SK-N-SH treated with all-trans-retinoic acid at 6 μM for 48 hours (cell line): ENCODE results near the gene RUFY3.

Source experiments
- ATAC-seq: fragments of 200-7000 bp; cut with Tn5 transposase; 3 replicates; pipeline ENCODE4 v1.9.1; 2020; ENCODE audit warnings: mild to moderate bottlenecking, moderate library complexity
- ARNTL ChIP-seq: fragments of 450-650 bp; formaldehyde crosslinking; IDR thresholded peaks from 2 replicates; pipeline ENCODE4 v1.5.0; 2020; ENCODE audit warnings: low read depth, mild to moderate bottlenecking, moderate library complexity, borderline replicate concordance
- BACH2 ChIP-seq: fragments of 250-450 bp; sonication (Bioruptor Pico); IDR thresholded peaks from 2 replicates; pipeline ENCODE4 v1.9.0; 2021; ENCODE audit warnings: mild to moderate bottlenecking, borderline replicate concordance
- CREB5 ChIP-seq: fragments of 250-450 bp; sonication (Bioruptor Pico); IDR thresholded peaks from 2 replicates; pipeline ENCODE4 v1.5.1; 2020; ENCODE audit warnings: low read depth, mild to moderate bottlenecking, moderate library complexity
- CSDC2 ChIP-seq: fragments of 250-450 bp; sonication (Bioruptor Pico); IDR thresholded peaks from 2 replicates; pipeline ENCODE4 v1.5.0; 2020; ENCODE audit warnings: mild to moderate bottlenecking, moderate library complexity
- ESRRG ChIP-seq: fragments of 250-450 bp; sonication (Bioruptor Pico); IDR thresholded peaks from 2 replicates; pipeline ENCODE4 v1.6.1; 2021; ENCODE audit warnings: mild to moderate bottlenecking
- ISL1 ChIP-seq: fragments of 250-450 bp; sonication (Bioruptor Pico); IDR thresholded peaks from 2 replicates; pipeline ENCODE4 v2.1.2; 2022; ENCODE audit warnings: mild to moderate bottlenecking, moderate library complexity
- OSR1 ChIP-seq: fragments of 250-450 bp; sonication (Bioruptor Pico); IDR thresholded peaks from 2 replicates; pipeline ENCODE4 v1.8.0; 2022; ENCODE audit warnings: moderate library complexity, mild to moderate bottlenecking, inconsistent platforms
- RARB ChIP-seq: fragments of 250-450 bp; sonication (Bioruptor Pico); IDR thresholded peaks from 2 replicates; pipeline ENCODE4 v1.8.0; 2021; ENCODE audit warnings: mild to moderate bottlenecking, moderate library complexity
- TCF4 ChIP-seq: fragments of 250-450 bp; sonication (Bioruptor Pico); IDR thresholded peaks from 2 replicates; pipeline ENCODE4 v1.8.0; 2021; ENCODE audit warnings: mild to moderate bottlenecking, moderate library complexity, borderline replicate concordance
- TOX ChIP-seq: fragments of 250-450 bp; sonication (Bioruptor Pico); IDR thresholded peaks from 2 replicates; pipeline ENCODE4 v1.8.0; 2021; ENCODE audit warnings: mild to moderate bottlenecking, moderate library complexity, borderline replicate concordance
- ZFP3 ChIP-seq: fragments of 250-450 bp; sonication (Bioruptor Pico); IDR thresholded peaks from 2 replicates; pipeline ENCODE4 v1.5.0; 2020; ENCODE audit warnings: mild to moderate bottlenecking, moderate library complexity
- ZFP30 ChIP-seq: fragments of 450-650 bp; formaldehyde crosslinking; IDR thresholded peaks from 2 replicates; pipeline ENCODE4 v1.5.0; 2022; ENCODE audit warnings: mild to moderate bottlenecking, moderate library complexity
- ZNF565 ChIP-seq: fragments of 450-650 bp; formaldehyde crosslinking; conservative IDR thresholded peaks from 2 replicates; pipeline ENCODE4 v1.5.0; 2020; ENCODE audit warnings: low read depth, mild to moderate bottlenecking, moderate library complexity
- ZNF70 ChIP-seq: fragments of 450-650 bp; formaldehyde crosslinking; IDR thresholded peaks from 2 replicates; pipeline ENCODE4 v1.5.0; 2020; ENCODE audit warnings: mild to moderate bottlenecking, moderate library complexity
- ZNF8 ChIP-seq: fragments of 450-650 bp; formaldehyde crosslinking; IDR thresholded peaks from 2 replicates; pipeline ENCODE4 v1.5.0; 2020; ENCODE audit warnings: mild to moderate bottlenecking, moderate library complexity
- TF ChIP-seq, protein P1 (sequence below): fragments of 250-450 bp; sonication (Bioruptor Pico); IDR thresholded peaks from 2 replicates; pipeline ENCODE4 v1.8.0; 2020; ENCODE audit warnings: mild to moderate bottlenecking, moderate library complexity, borderline replicate concordance
- TF ChIP-seq, protein P2 (sequence below): fragments of 250-450 bp; sonication (Bioruptor Pico); IDR thresholded peaks from 2 replicates; pipeline ENCODE4 v1.5.0; 2020; ENCODE audit warnings: mild to moderate bottlenecking, moderate library complexity
- TF ChIP-seq, protein P3 (sequence below): fragments of 250-450 bp; sonication (Bioruptor Pico); IDR thresholded peaks from 2 replicates; pipeline ENCODE4 v1.5.1; 2021; ENCODE audit warnings: mild to moderate bottlenecking, moderate library complexity

The RUFY3 gene

GRCh38 chr4:70705183-70706043 lies 16.4 kb upstream of the RUFY3 start:
- no peak for TF ChIP-seq ZFP30 (CRISPR knock-in tag)
- TF ChIP-seq, protein P1, sequence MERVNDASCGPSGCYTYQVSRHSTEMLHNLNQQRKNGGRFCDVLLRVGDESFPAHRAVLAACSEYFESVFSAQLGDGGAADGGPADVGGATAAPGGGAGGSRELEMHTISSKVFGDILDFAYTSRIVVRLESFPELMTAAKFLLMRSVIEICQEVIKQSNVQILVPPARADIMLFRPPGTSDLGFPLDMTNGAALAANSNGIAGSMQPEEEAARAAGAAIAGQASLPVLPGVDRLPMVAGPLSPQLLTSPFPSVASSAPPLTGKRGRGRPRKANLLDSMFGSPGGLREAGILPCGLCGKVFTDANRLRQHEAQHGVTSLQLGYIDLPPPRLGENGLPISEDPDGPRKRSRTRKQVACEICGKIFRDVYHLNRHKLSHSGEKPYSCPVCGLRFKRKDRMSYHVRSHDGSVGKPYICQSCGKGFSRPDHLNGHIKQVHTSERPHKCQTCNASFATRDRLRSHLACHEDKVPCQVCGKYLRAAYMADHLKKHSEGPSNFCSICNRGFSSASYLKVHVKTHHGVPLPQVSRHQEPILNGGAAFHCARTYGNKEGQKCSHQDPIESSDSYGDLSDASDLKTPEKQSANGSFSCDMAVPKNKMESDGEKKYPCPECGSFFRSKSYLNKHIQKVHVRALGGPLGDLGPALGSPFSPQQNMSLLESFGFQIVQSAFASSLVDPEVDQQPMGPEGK: peak; percentile 82
- ATAC-seq: peak; percentile 77

GRCh38 chr4:70706044-70706461 lies 15.7 kb upstream of the RUFY3 start:
- no peak for TF ChIP-seq CREB5 (CRISPR knock-in tag)
- TF ChIP-seq ESRRG: no peak
- no peak for TF ChIP-seq ZNF8 (CRISPR knock-in tag)
- no peak for TF ChIP-seq ZFP3 (CRISPR knock-in tag)
- TF ChIP-seq, protein P2, sequence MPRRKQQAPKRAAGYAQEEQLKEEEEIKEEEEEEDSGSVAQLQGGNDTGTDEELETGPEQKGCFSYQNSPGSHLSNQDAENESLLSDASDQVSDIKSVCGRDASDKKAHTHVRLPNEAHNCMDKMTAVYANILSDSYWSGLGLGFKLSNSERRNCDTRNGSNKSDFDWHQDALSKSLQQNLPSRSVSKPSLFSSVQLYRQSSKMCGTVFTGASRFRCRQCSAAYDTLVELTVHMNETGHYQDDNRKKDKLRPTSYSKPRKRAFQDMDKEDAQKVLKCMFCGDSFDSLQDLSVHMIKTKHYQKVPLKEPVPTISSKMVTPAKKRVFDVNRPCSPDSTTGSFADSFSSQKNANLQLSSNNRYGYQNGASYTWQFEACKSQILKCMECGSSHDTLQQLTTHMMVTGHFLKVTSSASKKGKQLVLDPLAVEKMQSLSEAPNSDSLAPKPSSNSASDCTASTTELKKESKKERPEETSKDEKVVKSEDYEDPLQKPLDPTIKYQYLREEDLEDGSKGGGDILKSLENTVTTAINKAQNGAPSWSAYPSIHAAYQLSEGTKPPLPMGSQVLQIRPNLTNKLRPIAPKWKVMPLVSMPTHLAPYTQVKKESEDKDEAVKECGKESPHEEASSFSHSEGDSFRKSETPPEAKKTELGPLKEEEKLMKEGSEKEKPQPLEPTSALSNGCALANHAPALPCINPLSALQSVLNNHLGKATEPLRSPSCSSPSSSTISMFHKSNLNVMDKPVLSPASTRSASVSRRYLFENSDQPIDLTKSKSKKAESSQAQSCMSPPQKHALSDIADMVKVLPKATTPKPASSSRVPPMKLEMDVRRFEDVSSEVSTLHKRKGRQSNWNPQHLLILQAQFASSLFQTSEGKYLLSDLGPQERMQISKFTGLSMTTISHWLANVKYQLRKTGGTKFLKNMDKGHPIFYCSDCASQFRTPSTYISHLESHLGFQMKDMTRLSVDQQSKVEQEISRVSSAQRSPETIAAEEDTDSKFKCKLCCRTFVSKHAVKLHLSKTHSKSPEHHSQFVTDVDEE: no peak
- TF ChIP-seq TCF4 (CRISPR knock-in tag): no peak
- no peak for TF ChIP-seq CSDC2 (CRISPR knock-in tag)
- TF ChIP-seq, protein P1: no peak
- no peak for TF ChIP-seq ISL1
- no peak for TF ChIP-seq ZNF565 (CRISPR knock-in tag)
- no peak for TF ChIP-seq OSR1 (CRISPR knock-in tag)
- no peak for TF ChIP-seq ZNF70
- no peak for TF ChIP-seq TOX (CRISPR knock-in tag)
- no peak for TF ChIP-seq BACH2 (CRISPR knock-in tag)
- TF ChIP-seq ZFP30 (CRISPR knock-in tag): no peak
- TF ChIP-seq, protein P3, sequence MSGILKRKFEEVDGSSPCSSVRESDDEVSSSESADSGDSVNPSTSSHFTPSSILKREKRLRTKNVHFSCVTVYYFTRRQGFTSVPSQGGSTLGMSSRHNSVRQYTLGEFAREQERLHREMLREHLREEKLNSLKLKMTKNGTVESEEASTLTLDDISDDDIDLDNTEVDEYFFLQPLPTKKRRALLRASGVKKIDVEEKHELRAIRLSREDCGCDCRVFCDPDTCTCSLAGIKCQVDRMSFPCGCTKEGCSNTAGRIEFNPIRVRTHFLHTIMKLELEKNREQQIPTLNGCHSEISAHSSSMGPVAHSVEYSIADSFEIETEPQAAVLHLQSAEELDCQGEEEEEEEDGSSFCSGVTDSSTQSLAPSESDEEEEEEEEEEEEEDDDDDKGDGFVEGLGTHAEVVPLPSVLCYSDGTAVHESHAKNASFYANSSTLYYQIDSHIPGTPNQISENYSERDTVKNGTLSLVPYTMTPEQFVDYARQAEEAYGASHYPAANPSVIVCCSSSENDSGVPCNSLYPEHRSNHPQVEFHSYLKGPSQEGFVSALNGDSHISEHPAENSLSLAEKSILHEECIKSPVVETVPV (CRISPR knock-in tag): no peak
- peak; percentile 1; the same call in 1 of the 3 replicates for ATAC-seq

- ATAC-seq: no peak
- TF ChIP-seq RARB (CRISPR knock-in tag) (no peak), ARNTL (CRISPR knock-in tag) (no peak), ZFP3 (CRISPR knock-in tag) (no peak), ZNF70 (no peak), ZFP30 (CRISPR knock-in tag) (no peak)
These were observed 15.2 kb upstream of the RUFY3 start for GRCh38 chr4:70706516-70706915.
